Fibroblast of lung (primary cell): Measurements from ENCODE around the gene NOPCHAP1.

Experiments
- CTCF ChIP-seq, 2 donors: IDR thresholded peaks in 1 of 2; conservative IDR thresholded peaks in 1 of 2; 1 replicate in 1 of 2; 2 replicates in 1 of 2; pipeline ENCODE4 v1.5.1; 2011 to 2012; ENCODE audit warnings: low read length in 2 of 2, control low read depth in 1 of 2, inconsistent platforms in 1 of 2, low read depth in 1 of 2, mild to moderate bottlenecking in 1 of 2
- EZH2 ChIP-seq: IDR thresholded peaks from 2 replicates; pipeline ENCODE4 v1.5.1; 2012; ENCODE audit warnings: low read length, control low read depth, mild to moderate bottlenecking; ENCODE audit errors: missing control alignments

DNA sequence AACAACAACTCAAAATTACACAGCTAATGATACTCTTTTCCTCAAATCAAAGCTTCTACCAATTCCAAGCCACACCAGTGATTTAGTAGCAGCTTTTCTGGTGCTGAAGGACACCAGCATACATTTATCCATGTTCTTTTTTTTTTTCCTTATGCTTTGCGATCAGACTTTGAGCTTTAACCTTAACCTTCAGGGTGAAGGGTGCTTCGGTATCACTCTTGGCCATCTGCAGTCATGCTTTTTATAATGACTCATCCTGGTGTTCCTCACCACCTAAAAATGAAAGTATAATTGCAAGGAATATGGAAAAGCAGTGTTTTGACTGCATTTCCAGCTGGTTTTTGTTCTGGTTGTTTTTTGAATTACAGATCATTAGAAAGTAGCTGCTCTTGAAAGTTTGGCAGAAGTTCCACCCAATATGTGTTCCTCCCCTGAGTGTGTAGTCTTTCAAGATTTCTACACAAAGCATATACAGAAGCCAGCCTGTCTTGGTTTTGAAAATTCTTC, 26.7 kb upstream of the NOPCHAP1 start:
- TF ChIP-seq EZH2 (no peak), CTCF (conservative IDR thresholded peaks at IDR 0.05 in 1 of 2, IDR thresholded peaks at IDR 0.05 in 1 of 2; ENCODE audit: low read depth in 1 of 2, low read length in 2 of 2) (no peak)
